NCI-H345 treated with DMSO at 0.1 percent for 48 hours (cell line): ENCODE measurements around the gene ACAP2.
A peak's percentile ranks its signal among the peaks of the same experiment; 100 is the strongest.

Source experiments
- DNase-seq: peaks from one replicate; lab custom pipeline; 2025; ENCODE audit not compliant: unreplicated experiment; lab: John Stamatoyannopoulos, UW

ACAP2 gene

DNA sequence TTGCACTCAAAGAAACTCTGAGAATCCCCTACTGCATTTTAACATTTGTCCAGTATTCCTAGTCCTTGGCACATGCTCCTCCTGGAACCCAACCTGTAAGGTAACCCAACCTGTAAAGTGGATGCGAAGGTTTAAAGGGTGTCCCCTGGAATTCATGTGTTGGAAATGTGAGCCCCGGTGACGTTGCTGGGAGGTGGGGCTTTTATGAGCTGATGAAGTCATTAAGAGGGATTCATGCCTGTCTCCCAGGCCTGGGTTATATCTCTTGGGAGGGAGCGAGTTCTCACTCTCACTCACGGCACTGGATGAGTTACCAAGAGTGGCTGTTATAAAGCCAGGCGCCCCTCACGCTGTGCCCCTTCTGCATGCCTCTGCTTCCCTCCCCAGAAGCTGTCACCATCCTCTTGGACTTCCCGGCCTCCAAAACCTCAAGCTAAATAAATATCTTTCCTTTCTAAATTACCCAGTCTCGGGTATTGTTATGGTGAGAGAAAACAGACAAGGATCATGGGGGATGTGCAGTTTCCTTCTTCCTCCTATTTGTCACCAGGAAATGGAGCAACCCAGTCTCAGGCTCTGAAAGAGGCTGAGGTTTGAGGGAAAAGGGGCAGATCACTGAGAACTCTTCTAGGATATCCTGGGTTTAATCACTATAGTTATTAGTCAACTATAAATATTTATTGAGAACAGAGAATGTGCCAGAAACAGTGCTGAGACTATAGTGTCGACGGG is 179.5 kb downstream of the ACAP2 start:
- no peak for DNase-seq

DNA sequence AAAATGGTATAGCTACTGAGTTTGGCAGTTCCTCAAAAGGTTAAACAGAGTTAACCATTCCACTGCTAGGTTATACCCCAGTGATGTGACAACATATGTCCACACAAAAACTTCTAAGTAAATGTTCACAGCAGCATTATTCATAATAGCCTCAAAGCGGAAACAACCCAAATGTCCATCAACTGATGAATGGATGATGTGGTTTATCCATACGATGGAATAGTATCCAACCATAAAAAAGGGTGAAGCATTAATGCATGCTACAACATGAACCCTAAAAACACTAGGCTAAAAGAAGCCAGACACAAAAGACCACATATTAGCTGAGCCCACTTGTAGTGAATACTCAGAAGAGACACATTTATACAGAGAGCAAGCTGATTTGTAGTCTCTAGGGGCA is 180.9 kb downstream of the ACAP2 start:
- no peak for DNase-seq

DNA sequence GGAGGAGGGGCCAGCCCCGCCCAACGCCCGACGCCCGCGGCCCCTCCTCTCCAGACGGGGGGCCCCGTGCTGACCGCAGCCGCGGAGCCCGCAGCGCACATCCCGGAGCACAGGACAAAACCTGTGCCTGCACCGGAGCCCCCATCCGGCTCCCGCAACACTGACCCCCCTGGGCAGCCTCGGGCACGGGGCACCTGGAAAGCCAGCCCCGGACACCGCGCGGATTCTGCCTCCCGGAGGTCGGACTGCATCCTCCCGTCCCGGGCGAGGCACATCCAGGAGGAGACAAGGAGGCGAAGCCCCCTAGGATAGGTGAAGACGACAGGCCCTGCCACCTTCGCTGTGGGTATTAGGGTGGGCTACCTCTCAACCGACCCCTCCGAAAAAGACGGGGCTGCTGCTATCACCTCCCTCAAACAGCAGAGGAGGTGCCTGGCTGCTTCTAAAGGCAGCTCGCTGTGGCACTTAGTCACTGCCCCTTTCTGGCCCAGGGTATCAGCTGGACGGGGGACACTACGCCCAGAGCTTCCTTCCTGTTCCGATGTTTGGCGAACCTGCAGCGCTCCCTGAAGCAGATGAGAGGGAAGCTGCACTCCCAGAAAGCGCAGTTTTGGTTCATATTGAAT is 182.4 kb downstream of the ACAP2 start:
- DNase-seq: peak; percentile 90

DNA sequence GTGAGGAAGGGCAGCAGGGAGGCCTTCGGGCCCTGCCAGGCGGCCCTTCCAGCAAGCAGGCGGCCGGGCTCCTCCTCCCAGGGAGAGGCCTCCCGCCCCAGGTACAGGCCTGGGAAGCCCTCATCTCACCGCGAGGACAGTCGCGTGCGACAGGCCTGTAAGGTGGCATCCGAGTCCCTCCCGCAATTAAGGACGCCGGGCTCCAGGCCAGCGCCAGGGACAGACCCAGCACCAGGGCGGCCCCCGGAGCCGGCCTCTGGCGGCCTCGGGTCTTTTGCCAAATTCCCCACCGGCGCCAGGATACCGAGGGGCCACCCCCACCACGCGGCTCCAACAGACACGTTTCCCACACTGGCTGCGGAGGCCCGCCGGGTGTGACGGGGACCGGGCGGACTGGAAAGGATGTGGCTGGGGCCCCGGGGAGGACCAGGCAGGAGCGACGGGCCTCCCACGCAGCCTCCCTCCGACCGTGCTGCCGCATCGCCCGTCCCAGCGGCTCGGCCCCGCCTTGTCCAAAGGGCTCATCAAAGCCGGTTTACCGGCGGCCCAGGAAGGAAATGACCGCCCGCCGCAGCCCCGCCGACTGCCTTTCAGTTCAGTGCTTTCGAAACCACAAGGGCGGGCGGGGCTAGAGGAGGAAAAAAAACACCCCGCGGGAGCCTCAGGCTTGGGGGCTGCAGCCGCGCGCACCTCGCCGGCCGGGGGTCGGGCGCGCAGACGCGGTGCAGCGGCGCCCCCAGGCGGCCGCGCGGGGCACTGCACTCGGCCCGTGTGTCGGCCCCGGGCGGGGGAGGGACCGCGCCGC is 183.1 kb downstream of the ACAP2 start:
- DNase-seq: peak; percentile 73

DNA sequence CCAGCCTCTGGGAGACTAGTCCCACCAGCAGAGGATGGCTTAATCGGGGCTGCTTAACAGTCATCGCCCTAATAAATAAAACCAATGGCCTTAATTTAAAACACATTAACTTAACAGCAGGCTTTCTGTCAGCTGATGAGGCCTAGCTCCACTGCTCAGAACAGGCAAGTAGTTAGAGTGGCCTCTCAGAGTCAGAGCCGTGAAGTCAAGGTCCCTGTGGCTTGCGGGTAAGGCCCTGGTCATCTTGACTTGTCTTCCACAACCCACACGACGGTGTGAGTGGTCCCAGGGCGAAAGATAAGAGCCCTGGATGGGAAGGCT is 183.7 kb downstream of the ACAP2 start:
- no peak for DNase-seq

DNA sequence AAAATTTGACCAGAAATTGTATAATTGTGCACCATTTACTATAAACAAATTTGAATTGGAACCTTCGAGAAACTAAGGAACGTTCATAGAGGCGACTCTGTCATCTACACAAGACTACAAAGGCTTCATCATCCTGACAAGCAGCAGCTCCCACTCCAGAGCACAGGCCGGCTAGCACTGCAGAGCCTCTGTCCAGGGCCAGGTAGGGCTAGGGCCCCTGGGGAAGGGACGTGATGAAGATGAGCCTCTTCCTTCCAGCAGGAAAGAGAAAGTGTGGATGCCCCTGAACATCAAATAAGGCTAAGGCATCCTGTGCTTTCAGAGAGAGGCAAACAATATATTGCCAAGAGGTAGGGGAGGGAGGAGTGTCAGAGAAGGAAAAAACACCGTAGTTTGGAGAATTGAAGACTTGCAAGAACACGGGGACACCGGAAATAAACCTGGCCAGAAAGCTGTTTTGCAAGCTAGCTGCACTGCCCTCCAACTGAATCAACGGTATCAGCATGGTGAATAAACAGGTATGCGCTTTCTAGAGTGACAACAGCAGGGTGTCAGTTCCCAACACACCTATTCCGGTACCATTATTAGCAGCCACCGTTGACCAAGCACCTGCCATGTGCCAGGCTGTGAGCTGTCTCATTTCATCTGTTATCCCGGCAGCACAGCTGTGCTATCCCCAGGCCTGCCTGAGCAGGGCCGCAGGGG is 184.2 kb downstream of the ACAP2 start:
- peak; percentile 17 for DNase-seq

DNA sequence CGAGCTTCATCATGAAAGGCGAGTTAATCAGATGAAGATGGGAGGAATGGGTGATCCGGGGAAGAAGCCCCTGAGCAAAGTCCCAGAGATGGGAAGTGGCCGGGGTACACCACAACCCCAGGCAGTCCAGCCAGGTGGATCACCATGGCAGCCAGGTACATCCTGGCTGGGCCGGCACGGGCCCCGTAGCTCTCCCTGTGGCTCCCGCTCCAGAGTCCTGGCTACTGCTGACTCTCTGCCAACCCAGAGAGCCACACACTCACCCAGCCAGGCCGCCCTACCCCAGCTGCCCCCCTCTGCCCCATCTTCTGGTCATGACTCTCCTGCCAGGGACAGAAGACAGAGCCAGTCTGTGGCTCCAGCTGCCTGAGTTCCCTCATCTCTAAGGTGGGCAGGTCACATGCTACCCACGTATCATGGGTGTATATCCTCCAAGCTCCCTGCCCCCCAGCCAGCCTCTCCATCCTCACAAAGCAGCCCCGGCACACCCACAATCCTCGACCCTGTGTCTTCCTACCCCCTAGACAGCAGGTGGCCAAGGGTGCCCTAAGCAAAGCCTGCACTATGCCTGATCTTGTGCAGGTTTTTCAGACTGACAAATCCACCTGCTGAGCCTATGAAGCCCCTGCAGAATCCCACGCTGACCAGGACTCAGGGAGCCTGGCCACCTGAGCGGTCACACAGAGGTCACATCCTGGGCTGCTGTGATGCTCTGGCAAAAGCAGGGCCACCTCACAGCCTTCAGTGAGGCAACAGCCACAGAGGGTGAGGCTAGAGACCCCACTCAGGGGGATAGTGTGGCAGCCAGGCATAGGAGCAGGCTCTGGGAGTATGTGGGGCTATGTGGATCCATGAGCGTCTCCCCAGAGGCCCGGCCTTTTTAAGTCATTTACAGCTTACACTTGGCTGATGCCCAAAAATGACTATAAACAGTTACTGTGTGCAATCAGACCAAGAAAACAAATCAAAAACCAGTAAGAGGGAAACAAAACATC is 185.1 kb downstream of the ACAP2 start:
- DNase-seq: no peak

DNA sequence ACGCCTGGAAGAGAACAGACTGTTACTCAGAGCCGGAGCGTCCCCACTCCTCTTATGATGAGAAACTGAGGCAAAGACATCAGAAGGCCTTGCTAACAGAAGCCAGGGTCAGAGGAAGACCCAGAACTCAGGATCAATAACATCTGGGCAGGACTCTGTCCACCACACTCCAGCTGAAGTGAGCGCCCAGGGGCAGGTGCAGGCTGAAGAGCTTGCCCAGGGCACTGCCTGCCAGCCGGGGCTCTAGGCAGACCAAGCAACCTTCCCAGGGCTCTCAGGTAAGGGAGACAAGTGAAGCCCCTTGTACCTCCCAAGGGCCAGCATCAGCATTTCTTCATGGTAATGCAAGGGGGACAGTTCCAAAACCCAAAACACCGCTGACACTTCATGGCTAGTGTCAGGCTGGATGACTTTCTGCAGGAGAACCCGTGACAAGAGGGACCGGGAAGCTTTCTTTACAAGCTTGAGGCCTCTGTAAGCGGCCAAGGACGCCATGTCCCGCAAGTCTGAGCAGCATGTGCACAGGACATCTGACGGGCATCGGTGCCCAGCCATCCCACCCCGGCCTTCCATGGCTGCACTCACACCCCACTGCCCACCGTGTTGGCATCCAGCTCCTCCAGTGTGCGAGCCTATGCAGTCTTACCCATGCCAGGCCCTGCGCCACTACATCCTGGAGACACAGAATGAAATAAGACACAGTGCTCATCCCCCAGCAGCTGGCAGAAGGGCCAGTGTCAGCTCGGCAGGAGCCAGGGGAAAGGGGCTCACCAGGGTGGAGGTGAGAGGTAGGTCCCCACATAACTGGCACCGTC is 186.0 kb downstream of the ACAP2 start:
- no peak for DNase-seq

DNA sequence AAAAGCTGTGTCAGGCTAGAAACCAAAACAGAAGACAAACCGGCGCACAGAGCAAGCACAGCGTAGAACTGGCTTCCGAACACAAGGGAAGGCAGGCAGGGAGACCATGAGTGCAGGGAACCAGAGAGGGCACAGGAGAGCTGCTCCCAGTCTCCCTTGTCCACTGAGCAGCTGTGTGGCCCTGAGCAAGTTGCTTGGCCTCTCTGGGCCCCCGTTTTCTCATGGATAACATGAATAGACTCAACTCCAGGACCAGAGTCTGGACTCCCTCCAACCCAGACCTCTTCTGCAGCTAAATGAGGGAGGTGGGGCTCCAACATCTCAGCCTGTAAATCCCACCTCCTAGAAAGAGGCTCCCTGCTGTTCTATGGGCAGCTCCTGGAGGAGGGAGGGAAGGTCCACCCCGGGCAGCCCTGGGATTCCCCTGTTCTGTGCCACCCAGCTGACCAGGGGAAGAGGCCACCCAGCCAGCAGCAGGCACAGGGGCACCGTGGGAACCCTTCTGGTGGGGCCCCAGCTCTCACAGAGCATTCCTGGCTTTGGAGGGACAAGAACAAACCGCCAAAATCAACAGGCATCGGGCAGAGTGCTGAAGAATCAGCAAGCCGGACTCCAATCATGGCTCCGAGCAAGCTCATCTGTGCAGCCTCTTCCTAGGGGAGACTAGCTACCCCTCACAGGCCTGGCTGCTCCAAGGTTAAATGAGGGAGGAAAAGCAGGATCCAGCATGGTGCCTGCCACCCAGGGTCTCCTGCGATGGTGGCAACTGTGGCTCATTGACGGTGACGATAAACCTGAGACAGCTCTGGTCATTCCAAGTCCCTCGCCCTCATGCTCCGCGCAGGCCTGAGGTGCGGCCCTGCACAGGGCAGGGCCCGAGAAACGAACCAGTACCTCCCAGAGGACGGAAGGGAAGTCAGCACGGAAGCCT is 187.0 kb downstream of the ACAP2 start:
- no peak for DNase-seq

DNA sequence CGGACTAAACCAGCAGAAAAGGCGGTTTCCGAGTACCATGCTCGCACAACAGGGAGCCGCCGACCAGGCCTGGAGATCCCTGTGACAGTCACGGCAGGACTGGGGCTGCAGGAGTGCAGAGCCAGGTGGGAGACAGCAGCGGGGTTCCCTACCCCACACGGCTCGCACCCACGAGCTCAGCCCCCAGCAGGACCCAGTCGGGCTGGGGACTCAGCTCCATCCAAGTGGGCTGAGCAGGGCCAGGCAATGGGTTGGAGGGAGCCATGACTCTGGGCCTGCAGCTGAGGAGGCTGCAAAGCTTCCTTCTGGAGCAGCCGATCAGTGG is 187.7 kb downstream of the ACAP2 start:
- no peak for DNase-seq

DNA sequence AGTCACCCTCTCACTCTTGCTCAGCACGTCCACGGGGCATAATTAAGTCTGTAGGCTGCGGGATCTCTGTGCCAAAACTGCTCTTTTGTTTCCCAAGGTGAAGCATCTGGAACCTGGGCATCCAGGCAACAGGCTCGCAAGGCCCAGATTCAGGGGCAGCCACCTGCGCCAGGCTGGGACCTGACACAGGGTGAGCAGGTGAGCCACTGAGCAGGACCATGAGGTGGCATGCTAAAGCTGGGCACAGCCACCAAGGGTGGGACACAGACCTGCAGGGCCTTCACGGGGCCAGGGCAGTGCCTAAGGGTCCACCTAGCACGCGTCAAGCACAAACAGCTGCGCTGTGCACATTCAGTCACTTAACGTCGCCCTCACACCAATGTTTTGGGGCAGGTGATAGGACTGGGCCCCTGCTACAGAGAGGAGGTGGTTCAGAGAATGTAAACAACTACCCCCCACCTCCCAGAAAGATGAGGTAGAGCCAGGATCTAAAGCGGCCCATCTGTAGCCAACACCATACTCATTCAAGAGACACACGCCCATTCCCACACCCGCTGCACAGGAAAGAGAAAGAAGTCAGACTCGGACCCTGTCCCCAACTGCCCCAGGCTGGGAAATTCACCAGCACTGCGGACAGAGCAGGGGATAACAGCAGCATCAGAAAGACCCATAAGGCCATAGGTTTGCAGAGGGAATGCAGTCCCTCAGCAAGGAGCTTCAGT is 188.2 kb downstream of the ACAP2 start:
- no peak for DNase-seq

DNA sequence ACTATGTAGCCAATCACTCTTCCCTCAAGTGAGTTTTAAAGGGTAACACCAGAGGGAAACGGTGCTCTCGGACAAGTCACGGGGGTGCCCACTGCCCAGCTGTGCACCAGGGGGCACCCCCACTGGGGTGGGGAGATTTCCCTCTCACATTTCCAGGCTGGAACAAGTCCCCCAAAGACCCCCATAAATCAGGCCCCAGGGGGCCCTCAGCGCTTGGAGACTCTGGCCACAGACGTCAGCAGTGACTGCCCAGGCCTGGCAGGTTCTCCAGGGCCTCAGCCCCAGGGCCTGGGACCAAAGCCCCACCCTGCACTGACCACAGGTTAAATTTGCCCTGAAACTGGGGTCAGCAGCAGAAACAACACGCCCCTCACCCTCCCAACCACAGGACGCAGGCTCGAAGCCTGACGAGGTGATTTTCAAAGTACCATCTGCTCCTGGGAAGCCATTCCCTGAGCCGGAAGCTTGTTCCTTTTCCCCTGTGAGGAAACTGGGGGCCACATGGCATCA is 188.8 kb downstream of the ACAP2 start:
- DNase-seq: no peak

DNA sequence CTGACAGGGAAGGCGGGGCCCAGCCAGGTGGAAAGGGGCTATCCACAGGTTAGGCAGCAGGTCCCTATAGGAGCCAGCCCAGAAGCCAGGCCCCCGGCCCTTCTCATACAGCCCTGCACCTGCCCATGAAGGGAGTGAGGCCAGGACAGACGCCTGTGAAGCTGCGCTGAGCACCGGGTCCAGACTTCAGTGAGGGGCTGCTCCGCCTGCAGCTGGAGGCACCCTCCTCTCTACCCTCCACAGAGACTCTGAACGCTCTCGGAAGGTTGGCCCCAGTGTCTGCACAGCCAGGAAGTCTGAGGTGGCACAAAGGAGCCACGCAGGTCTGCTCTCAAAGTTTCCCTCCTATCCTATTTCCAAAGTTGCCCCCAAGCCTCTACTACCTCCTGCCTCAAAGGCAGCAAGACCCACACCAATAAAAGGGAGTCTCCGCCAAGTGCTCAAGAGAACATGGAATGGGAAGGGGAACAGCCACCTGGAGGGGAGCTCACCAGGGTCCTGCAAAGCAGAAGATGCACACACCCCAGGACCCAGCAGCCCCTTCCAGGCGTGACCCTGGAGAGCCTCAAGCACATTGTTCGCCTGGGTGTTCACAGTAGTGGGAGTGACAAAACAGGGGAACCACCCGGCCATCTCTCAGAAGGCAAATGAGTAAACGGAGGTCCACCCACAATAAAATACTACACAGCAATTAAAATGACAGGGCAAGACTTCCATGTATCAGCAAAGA is 191.3 kb downstream of the ACAP2 start:
- DNase-seq: no peak

DNA sequence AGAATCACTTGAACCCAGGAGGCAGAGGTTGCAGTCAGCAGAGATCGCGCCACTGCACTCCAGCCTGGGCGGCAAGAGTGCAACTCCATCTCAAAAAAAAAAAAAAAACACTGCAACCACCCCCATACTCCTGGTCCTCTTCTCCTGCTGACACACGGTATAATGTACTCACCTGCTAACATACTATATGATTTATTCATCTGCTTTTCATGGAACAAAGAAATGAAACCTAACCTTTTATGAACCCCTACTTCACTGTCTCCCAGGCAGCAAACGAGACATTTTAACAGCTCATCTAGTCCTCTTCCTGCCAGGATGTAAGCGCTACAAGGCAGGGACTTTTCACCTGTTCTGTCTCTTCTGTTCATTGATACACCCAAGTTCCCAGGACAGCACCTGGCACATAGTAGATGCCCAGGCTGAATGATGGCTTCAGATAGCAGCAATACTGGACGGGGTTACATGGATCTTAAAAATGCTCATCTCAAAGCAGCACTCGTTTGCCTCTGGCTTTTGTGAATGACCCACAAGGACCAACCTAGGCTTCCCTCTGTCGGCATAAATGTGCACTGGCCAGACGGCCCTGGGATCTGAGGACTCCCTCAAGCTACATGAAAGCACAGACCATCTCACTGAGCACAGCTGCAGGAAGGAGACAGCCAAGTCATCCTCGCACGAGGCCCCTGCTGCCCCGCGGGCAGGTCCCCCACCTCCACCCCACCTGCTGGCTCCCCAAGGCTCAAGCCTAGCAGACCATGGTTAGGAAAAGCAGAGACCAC is 192.2 kb downstream of the ACAP2 start:
- DNase-seq: peak; percentile 46

DNA sequence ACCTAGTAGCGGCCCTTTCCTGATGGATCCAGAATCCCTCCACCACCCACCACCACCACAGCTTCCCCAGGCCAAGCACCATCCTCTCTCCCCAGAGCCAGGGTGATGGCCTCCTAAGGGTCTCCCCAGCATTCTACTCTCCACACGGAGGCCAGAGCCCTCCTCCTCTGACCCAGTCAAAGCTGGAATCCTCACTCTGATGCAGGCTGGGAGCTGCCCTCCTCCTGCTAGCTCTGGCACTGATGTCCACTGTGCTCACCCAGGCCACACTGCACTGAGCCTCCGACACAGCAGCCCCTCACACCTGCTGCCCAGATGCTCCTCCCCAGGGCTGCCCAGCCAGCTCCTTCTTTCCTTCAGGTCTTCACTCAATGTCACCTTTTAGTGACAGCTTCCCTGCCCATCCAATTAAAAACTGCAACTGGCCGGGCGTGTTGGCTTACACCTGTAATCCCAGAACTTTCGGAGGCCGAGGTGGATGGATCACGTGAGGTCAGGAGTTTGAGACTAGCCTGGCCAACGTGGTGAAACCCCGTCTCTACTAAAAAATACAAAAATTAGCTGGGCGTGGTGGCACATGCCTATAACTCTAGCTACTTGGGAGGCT is 192.9 kb downstream of the ACAP2 start:
- no peak for DNase-seq
